Kasumi-1 (cell line): Measurements from ENCODE around the gene PRSS33.

Experiments
- DNase-seq, 2 experiments: peaks; one replicate each; lab custom pipeline; 2025; lab: John Stamatoyannopoulos, UW

Gene PRSS33

GRCh38 chr16:2787406-2787805, at the start of gene PRSS33:
Gene PRSS33 (minus strand): TSS chr16:2787560. CDS start chr16:2786547, 1,013 bp downstream.
- no peak for DNase-seq

GRCh38 chr16:2836646-2837508, 49.5 kb upstream of the PRSS33 start:
- DNase-seq: no peak

- no peak for DNase-seq
These were observed 48.5 kb upstream of the PRSS33 start for GRCh38 chr16:2835638-2836493.

- DNase-seq: no peak
These were observed 47.6 kb upstream of the PRSS33 start for GRCh38 chr16:2834968-2835367.

- no peak for DNase-seq
These were observed 46.4 kb upstream of the PRSS33 start for GRCh38 chr16:2833776-2834175.

GRCh38 chr16:2831203-2831602, 43.8 kb upstream of the PRSS33 start:
- DNase-seq: no peak

- no peak for DNase-seq
These were observed 43.0 kb upstream of the PRSS33 start for GRCh38 chr16:2830355-2830695.

GRCh38 chr16:2829501-2830354, 42.4 kb upstream of the PRSS33 start, which contains the start of gene ZG16B:
Gene ZG16B (plus strand): TSS chr16:2830303. CDS start chr16:2830442, 139 bp downstream.
- peak; percentile 42 to 61 for DNase-seq

- DNase-seq: no peak
These were observed 41.6 kb upstream of the PRSS33 start for GRCh38 chr16:2828876-2829430.

- DNase-seq: no peak
These were observed 41.1 kb upstream of the PRSS33 start for GRCh38 chr16:2828521-2828840.

GRCh38 chr16:2827831-2828520, 40.6 kb upstream of the PRSS33 start:
- DNase-seq: no peak

GRCh38 chr16:2827374-2827791, 40.0 kb upstream of the PRSS33 start:
- no peak for DNase-seq

GRCh38 chr16:2826591-2827373, 39.4 kb upstream of the PRSS33 start:
- DNase-seq: no peak

GRCh38 chr16:2825906-2826305, 38.5 kb upstream of the PRSS33 start:
- no peak for DNase-seq

- DNase-seq: no peak
These were observed 37.8 kb upstream of the PRSS33 start for GRCh38 chr16:2825049-2825742.

GRCh38 chr16:2824626-2825025, 37.3 kb upstream of the PRSS33 start:
- DNase-seq: no peak

- DNase-seq: no peak
These were observed 35.1 kb upstream of the PRSS33 start for GRCh38 chr16:2822496-2822895.

- DNase-seq: no peak
These were observed 34.8 kb upstream of the PRSS33 start for GRCh38 chr16:2822158-2822495.

GRCh38 chr16:2821487-2822157, 34.3 kb upstream of the PRSS33 start:
- DNase-seq: no peak
